ENCODE results near the gene RALGPS1.

DNA sequence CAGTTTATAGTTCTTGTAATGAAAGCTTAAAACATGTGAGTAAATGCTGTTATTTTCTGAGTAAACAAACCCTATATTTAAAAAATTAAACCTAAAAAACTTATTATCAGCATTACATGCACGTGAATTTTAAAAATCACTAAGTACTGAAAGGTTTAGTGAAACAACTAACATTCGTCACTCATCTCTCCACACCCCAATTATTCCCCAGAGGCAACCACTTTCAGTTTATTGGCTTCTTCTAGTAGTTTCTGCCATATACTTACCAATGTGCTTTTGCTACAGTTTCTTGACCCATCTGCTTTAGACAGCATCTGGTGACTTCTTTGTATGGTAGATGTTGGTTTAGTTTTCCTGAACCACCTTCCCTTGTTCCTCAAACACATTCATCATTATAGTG is 149.8 kb downstream of the RALGPS1 start:
- TF ChIP-seq EZH2 (IDR thresholded peaks at IDR 0.05; ENCODE audit: low read length, missing control alignments), result no peak
- TF ChIP-seq, protein P1, sequence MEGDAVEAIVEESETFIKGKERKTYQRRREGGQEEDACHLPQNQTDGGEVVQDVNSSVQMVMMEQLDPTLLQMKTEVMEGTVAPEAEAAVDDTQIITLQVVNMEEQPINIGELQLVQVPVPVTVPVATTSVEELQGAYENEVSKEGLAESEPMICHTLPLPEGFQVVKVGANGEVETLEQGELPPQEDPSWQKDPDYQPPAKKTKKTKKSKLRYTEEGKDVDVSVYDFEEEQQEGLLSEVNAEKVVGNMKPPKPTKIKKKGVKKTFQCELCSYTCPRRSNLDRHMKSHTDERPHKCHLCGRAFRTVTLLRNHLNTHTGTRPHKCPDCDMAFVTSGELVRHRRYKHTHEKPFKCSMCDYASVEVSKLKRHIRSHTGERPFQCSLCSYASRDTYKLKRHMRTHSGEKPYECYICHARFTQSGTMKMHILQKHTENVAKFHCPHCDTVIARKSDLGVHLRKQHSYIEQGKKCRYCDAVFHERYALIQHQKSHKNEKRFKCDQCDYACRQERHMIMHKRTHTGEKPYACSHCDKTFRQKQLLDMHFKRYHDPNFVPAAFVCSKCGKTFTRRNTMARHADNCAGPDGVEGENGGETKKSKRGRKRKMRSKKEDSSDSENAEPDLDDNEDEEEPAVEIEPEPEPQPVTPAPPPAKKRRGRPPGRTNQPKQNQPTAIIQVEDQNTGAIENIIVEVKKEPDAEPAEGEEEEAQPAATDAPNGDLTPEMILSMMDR (conservative IDR thresholded peaks at IDR 0.05 in 1 of 2, IDR thresholded peaks at IDR 0.05 in 1 of 2; ENCODE audit: low read depth in 1 of 2, low read length in 2 of 2), result no peak

Measured in fibroblast of lung (primary cell).